B cell (primary cell): ENCODE results near the gene HMG20A.

Source experiments
- EZH2 ChIP-seq: IDR thresholded peaks from 2 replicates; pipeline ENCODE4 v1.6.1; 2012; ENCODE audit warnings: borderline replicate concordance, low read depth, mild to moderate bottlenecking, moderate library complexity, low read length; ENCODE audit not compliant: insufficient read depth, poor library complexity, severe bottlenecking
- TF ChIP-seq, protein P1 (sequence below): fragments of 200-600 bp; IDR thresholded peaks from one replicate; pipeline ENCODE4 v1.8.0; 2022; ENCODE audit warnings: antibody characterized with exemption, mild to moderate bottlenecking

DNA sequence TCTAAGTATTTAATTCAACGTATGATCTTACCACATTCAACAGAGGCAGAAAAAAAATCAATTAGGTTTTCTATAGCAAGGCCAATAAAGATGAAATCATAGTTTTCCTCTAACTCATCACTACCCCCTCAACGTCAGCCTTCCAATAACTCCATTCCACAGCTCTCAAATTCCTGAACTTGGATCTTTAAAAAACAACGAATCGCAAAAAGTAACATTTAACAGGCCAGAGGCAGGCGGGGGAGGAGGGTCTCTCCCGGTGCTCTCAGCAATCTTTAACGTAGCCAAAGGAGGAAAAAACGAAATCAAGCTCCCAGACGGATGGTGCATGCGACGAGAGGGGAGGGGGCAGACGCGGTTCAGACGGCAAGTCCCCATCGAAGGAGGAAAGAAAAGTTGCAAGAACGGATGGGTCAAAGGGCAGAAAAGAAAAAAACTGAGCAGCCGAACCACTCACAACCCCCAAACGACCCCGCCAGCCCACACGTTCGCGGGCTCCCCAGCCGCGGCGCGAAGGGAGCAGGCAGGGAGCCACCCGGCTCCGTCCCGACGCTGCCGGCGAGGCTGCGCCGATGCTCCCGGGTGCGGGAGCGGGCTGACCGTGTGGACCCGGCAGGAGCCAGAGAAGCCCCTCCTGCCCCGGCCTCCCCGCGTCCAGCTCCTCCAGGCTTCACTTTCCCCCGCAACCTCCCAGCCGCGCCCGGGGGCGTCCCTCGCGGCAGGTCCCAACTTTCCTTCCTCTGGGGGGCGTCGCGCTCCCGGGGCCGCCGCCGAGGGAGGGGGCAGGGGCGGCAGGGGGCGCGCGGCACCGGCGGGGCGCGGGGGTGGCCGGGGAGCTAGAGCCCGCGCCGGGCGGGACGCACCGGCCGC is 1.5 kb upstream of the HMG20A start:
- TF ChIP-seq, protein P1, sequence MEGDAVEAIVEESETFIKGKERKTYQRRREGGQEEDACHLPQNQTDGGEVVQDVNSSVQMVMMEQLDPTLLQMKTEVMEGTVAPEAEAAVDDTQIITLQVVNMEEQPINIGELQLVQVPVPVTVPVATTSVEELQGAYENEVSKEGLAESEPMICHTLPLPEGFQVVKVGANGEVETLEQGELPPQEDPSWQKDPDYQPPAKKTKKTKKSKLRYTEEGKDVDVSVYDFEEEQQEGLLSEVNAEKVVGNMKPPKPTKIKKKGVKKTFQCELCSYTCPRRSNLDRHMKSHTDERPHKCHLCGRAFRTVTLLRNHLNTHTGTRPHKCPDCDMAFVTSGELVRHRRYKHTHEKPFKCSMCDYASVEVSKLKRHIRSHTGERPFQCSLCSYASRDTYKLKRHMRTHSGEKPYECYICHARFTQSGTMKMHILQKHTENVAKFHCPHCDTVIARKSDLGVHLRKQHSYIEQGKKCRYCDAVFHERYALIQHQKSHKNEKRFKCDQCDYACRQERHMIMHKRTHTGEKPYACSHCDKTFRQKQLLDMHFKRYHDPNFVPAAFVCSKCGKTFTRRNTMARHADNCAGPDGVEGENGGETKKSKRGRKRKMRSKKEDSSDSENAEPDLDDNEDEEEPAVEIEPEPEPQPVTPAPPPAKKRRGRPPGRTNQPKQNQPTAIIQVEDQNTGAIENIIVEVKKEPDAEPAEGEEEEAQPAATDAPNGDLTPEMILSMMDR = peak; percentile 15
- TF ChIP-seq EZH2 = no peak
